HG03378 (cell line): ENCODE measurements around the gene NOMO2.
A peak's percentile ranks its signal among the peaks of the same experiment; 100 is the strongest.
"Not testable (repeated sequence)": the region's sequence is repeated elsewhere in the genome, so short reads cannot be mapped to it uniquely, and the experiment has no call there.

Experiments
- ATAC-seq: cut with Tn5 transposase; IDR thresholded peaks from one replicate; pipeline ENCODE4 v1.9.1; 2021; ENCODE audit warnings: mild to moderate bottlenecking, moderate library complexity; ENCODE audit not compliant: unreplicated experiment

Gene NOMO2

GRCh38 chr16:18561727-18562314 is at the start of gene NOMO2:
Gene NOMO2, minus strand, starts transcription at chr16:18562097. Its CDS starts 57 bp downstream, at chr16:18562040.
- ATAC-seq, result peak; percentile 86

GRCh38 chr16:18610147-18610803 is 48.4 kb upstream of the NOMO2 start:
- ATAC-seq, result not testable (repeated sequence)

GRCh38 chr16:18608271-18608670 is 46.4 kb upstream of the NOMO2 start:
- ATAC-seq, result not testable (repeated sequence)

GRCh38 chr16:18603572-18604246 is 41.8 kb upstream of the NOMO2 start:
- not testable (repeated sequence) for ATAC-seq

GRCh38 chr16:18598582-18598981 is 36.7 kb upstream of the NOMO2 start:
- not testable (repeated sequence) for ATAC-seq

- not testable (repeated sequence) for ATAC-seq
Measured at GRCh38 chr16:18597734-18598133, 35.8 kb upstream of the NOMO2 start.

- not testable (repeated sequence) for ATAC-seq
Measured at GRCh38 chr16:18597319-18597718, 35.4 kb upstream of the NOMO2 start.

GRCh38 chr16:18595796-18596195 is 33.9 kb upstream of the NOMO2 start:
- not testable (repeated sequence) for ATAC-seq

GRCh38 chr16:18594880-18595279 is 33.0 kb upstream of the NOMO2 start:
- not testable (repeated sequence) for ATAC-seq

GRCh38 chr16:18593904-18594303 is 32.0 kb upstream of the NOMO2 start:
- ATAC-seq, result not testable (repeated sequence)

- ATAC-seq, result not testable (repeated sequence)
Measured at GRCh38 chr16:18592982-18593381, 31.1 kb upstream of the NOMO2 start.

GRCh38 chr16:18591908-18592307 is 30.0 kb upstream of the NOMO2 start:
- ATAC-seq, result not testable (repeated sequence)

- not testable (repeated sequence) for ATAC-seq
Measured at GRCh38 chr16:18591441-18591840, 29.5 kb upstream of the NOMO2 start.

GRCh38 chr16:18589806-18590205 is 27.9 kb upstream of the NOMO2 start:
- not testable (repeated sequence) for ATAC-seq

- ATAC-seq, result not testable (repeated sequence)
Measured at GRCh38 chr16:18586560-18587540, 25.0 kb upstream of the NOMO2 start.

GRCh38 chr16:18585789-18586188 is 23.9 kb upstream of the NOMO2 start:
- not testable (repeated sequence) for ATAC-seq

- ATAC-seq, result no peak
Measured at GRCh38 chr16:18582902-18583301, 21.0 kb upstream of the NOMO2 start.

- ATAC-seq, result not testable (repeated sequence)
Measured at GRCh38 chr16:18580396-18580795, 18.5 kb upstream of the NOMO2 start.

GRCh38 chr16:18579261-18579660 is 17.4 kb upstream of the NOMO2 start:
- not testable (repeated sequence) for ATAC-seq

- not testable (repeated sequence) for ATAC-seq
Measured at GRCh38 chr16:18577942-18578341, 16.0 kb upstream of the NOMO2 start.

GRCh38 chr16:18575945-18576344 is 14.0 kb upstream of the NOMO2 start:
- ATAC-seq, result not testable (repeated sequence)
